CD14-positive monocyte (primary cell): ENCODE measurements around the gene RTN4R. TPM values are rescaled to one million over a fixed set of nuclear protein-coding genes. Genes with fewer than 3 reads are reported as not detected.

ENCODE experiments used
- DNase-seq, 3 donors: peaks; one replicate each; pipeline ENCODE4 v3.0.0-alpha.2; 2011 to 2022
- H2AFZ ChIP-seq: 2 replicates; pipeline ENCODE4 v1.6.0; 2012; ENCODE audit warnings: mild to moderate bottlenecking, low read depth, low read length, inconsistent platforms; ENCODE audit not compliant: insufficient read depth, poor library complexity, severe bottlenecking
- H3K27ac ChIP-seq, 2 donors: 1 replicate in 1 of 2; 2 replicates in 1 of 2; pipeline ENCODE4 v1.5.1; 2012 to 2013; ENCODE audit warnings: low read length in 2 of 2, control low read depth in 1 of 2, inconsistent platforms in 1 of 2, low read depth in 1 of 2, mild to moderate bottlenecking in 1 of 2
- H3K27me3 ChIP-seq, 2 donors: one replicate each; pipeline versions ENCODE4 v1.6.0 to v1.6.1; 2011 to 2013; ENCODE audit warnings: low read length in 2 of 2; ENCODE audit not compliant: control insufficient read depth in 2 of 2, insufficient read depth in 2 of 2
- H3K36me3 ChIP-seq, 2 donors: replicated peaks in 1 of 2; 1 replicate in 1 of 2; 2 replicates in 1 of 2; pipeline versions ENCODE4 v1.5.1 to v1.6.1; 2012 to 2013; ENCODE audit warnings: low read length in 2 of 2, control low read depth in 1 of 2, inconsistent platforms in 1 of 2, mild to moderate bottlenecking in 1 of 2; ENCODE audit not compliant: insufficient read depth in 2 of 2, control insufficient read depth in 1 of 2
- H3K4me1 ChIP-seq, 2 donors: 1 replicate in 1 of 2; 2 replicates in 1 of 2; pipeline versions ENCODE4 v1.5.1 to v1.6.1; 2012 to 2013; ENCODE audit warnings: low read length in 2 of 2, control low read depth in 1 of 2, inconsistent platforms in 1 of 2, mild to moderate bottlenecking in 1 of 2, moderate library complexity in 1 of 2; ENCODE audit not compliant: insufficient read depth in 2 of 2, control insufficient read depth in 1 of 2
- H3K4me2 ChIP-seq: replicated peaks from 2 replicates; pipeline ENCODE3; 2012; ENCODE audit warnings: low read length, moderate library complexity, mild to moderate bottlenecking; ENCODE audit not compliant: poor library complexity, severe bottlenecking; ENCODE audit errors: extremely low read depth
- H3K4me3 ChIP-seq, 3 experiments: fragments of 200-600 bp in 1 of 3; sonication (generic) in 1 of 3; replicated peaks in 1 of 3; 1 replicate in 2 of 3; 2 replicates in 1 of 3; pipeline ENCODE4 v1.5.1; 2011 to 2013; ENCODE audit warnings: low read length in 3 of 3, mild to moderate bottlenecking in 3 of 3, control low read depth in 2 of 3, low read depth in 2 of 3, inconsistent platforms in 1 of 3, moderate library complexity in 1 of 3
- H3K79me2 ChIP-seq: 2 replicates; pipeline ENCODE4 v1.6.0; 2012; ENCODE audit warnings: mild to moderate bottlenecking, control low read depth, inconsistent platforms, low read length, moderate library complexity; ENCODE audit not compliant: insufficient read depth
- H3K9ac ChIP-seq: 2 replicates; pipeline ENCODE4 v1.6.0; 2017; ENCODE audit warnings: low read length, mild to moderate bottlenecking; ENCODE audit not compliant: insufficient read depth, poor library complexity, severe bottlenecking
- H3K9me3 ChIP-seq, 2 donors: replicated peaks in 1 of 2; 1 replicate in 1 of 2; 2 replicates in 1 of 2; pipeline versions ENCODE4 v1.5.1 to v1.6.1; 2012 to 2013; ENCODE audit warnings: low read length in 2 of 2, control low read depth in 1 of 2; ENCODE audit not compliant: control insufficient read depth in 1 of 2, insufficient read depth in 1 of 2
- H4K20me1 ChIP-seq: 2 replicates; pipeline ENCODE4 v1.6.0; 2012; ENCODE audit warnings: mild to moderate bottlenecking, low read length, control low read depth, moderate library complexity; ENCODE audit not compliant: insufficient read depth
- H3K27ac Mint-ChIP-seq, 7 donors: one replicate each; pipeline ENCODE4 v1.8.0; 2020; ENCODE audit warnings: mild to moderate bottlenecking in 7 of 7, mixed read lengths in 7 of 7, moderate library complexity in 6 of 7, inconsistent platforms in 2 of 7
- H3K27me3 Mint-ChIP-seq, 3 donors: one replicate each; pipeline ENCODE4 v1.8.0; 2021 to 2022; ENCODE audit warnings: low read depth in 3 of 3, mild to moderate bottlenecking in 3 of 3, mixed read lengths in 3 of 3, moderate library complexity in 3 of 3, inconsistent platforms in 1 of 3
- H3K36me3 Mint-ChIP-seq, 2 donors: one replicate each; pipeline ENCODE4 v1.8.0; 2020; ENCODE audit warnings: mixed read lengths in 2 of 2, inconsistent platforms in 1 of 2, mild to moderate bottlenecking in 1 of 2
- H3K4me1 Mint-ChIP-seq: one replicate; pipeline ENCODE4 v1.8.0; 2020; ENCODE audit warnings: mild to moderate bottlenecking, mixed read lengths
- H3K4me3 Mint-ChIP-seq, 2 donors: one replicate each; pipeline ENCODE4 v1.8.0; 2020; ENCODE audit warnings: mild to moderate bottlenecking in 2 of 2, mixed read lengths in 2 of 2, moderate library complexity in 1 of 2
- H3K9me3 Mint-ChIP-seq, 7 donors: one replicate each; pipeline ENCODE4 v1.8.0; 2020 to 2022; ENCODE audit warnings: mixed read lengths in 7 of 7, mild to moderate bottlenecking in 6 of 7, moderate library complexity in 6 of 7, inconsistent platforms in 2 of 7
- WGBS: methylation state at CpG from one replicate; pipeline ENCODE4 v1.1.5; 2013; ENCODE audit warnings: missing lambda C conversion rate; ENCODE audit not compliant: insufficient coverage; 5-methylcytosine and 5-hydroxymethylcytosine counted together
- intact Hi-C, 2 donors: fragments of 100-400 bp; cut with micrococcal nuclease; formaldehyde crosslinking; loops; one replicate each; pipeline versions ENCODE4 v1.15.0 to v1.15.1; 2023
- polyA plus RNA-seq, 3 donors: library from polyadenylated mRNA; depleted of rRNA in 1 of 3; unstranded in 2 of 3; stranded (reverse) in 1 of 3; fragments of 300-500 nt in 2 of 3; fragments of >200 nt in 1 of 3; fragmentation: Illumina TruSeq in 2 of 3; gene quantifications; 1 replicate in 2 of 3; 2 replicates in 1 of 3; pipeline ENCODE4 v1.2.3, GENCODE V29; 2012 to 2021
- TF ChIP-seq, protein P1 (sequence below): fragments of 200-600 bp; IDR thresholded peaks from one replicate; pipeline ENCODE4 v1.8.0; 2022; ENCODE audit warnings: antibody characterized with exemption, mild to moderate bottlenecking

Gene RTN4R
- polyA plus RNA-seq, 3 donors = not detected

- intact Hi-C loops = no loop called here
- Histone ChIP-seq H3K27me3 (no peaks in the 10 kb centered on the region), H3K36me3 (no peaks in the 10 kb centered on the region), H3K79me2 (no peaks in the 10 kb centered on the region), H3K27ac (no peak overlapping the region), H2AFZ (no peak overlapping the region), H4K20me1 (no peaks in the 10 kb centered on the region), H3K4me1 (peaks cover 9 to 20% of the 10 kb centered on the region in 2 donors), H3K9me3 (no peaks in the 10 kb centered on the region), H3K4me3 (no peak overlapping the region), H3K4me2 (no peak overlapping the region), H3K9ac (no peak overlapping the region)
- H3K4me3 Mint-ChIP-seq = no peak overlapping the region
- H3K27me3 Mint-ChIP-seq = no peaks in the 10 kb centered on the region
- H3K9me3 Mint-ChIP-seq = no peaks in the 10 kb centered on the region
- TF ChIP-seq, protein P1, sequence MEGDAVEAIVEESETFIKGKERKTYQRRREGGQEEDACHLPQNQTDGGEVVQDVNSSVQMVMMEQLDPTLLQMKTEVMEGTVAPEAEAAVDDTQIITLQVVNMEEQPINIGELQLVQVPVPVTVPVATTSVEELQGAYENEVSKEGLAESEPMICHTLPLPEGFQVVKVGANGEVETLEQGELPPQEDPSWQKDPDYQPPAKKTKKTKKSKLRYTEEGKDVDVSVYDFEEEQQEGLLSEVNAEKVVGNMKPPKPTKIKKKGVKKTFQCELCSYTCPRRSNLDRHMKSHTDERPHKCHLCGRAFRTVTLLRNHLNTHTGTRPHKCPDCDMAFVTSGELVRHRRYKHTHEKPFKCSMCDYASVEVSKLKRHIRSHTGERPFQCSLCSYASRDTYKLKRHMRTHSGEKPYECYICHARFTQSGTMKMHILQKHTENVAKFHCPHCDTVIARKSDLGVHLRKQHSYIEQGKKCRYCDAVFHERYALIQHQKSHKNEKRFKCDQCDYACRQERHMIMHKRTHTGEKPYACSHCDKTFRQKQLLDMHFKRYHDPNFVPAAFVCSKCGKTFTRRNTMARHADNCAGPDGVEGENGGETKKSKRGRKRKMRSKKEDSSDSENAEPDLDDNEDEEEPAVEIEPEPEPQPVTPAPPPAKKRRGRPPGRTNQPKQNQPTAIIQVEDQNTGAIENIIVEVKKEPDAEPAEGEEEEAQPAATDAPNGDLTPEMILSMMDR = no peak
- no peak for DNase-seq
- H3K36me3 Mint-ChIP-seq = no peaks in the 10 kb centered on the region
- H3K27ac Mint-ChIP-seq = no peak overlapping the region
- WGBS = 57% methylated on average over 13 of the region's 16 CpGs
- H3K4me1 Mint-ChIP-seq = peaks cover 21% of the 10 kb centered on the region
Observed at GRCh38 chr22:20247010-20247505, 21.1 kb downstream of the RTN4R start.

DNA sequence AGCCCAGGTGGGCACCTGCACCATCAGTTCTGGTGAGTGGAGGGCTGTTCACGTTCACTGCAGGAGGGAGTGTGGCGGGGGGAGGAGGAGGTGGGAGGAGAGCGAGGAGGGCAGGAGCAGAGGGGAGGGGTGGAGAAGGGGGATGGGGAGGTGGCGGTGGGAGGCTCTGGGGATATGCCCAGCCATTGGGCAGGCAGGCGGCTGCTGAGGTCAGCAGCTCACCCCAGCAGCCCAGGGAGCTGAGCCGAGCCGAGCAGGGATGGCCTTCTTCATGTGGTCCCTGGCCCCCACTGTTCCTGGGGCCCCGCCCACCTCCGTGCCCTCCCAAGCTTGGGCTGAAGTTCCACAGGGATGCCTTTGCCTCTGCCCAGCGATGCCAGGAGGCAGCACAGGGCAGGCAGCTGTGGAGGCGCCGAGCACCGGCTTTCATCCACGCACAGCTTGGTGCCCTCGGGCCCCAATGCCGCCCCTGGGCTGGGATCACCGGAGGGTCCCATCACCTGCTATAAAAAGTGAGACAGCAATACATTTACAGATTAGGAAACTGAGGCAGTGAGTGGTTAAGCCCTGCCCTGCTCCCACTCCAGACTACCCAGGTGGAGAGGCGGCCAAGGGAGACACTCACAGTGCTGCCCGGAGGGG is 21.6 kb downstream of the RTN4R start:
- no peak for DNase-seq
- H3K79me2 ChIP-seq = no peaks in the 10 kb centered on the region
- TF ChIP-seq, protein P1 = no peak
- no peaks in the 10 kb centered on the region for H3K9me3 Mint-ChIP-seq
- H3K27me3 Mint-ChIP-seq = no peaks in the 10 kb centered on the region
- intact Hi-C loops = no loop called here
- H3K4me3 Mint-ChIP-seq = no peak overlapping the region
- no peaks in the 10 kb centered on the region for H3K27me3 ChIP-seq
- no peaks in the 10 kb centered on the region for H3K36me3 Mint-ChIP-seq
- H3K4me1 ChIP-seq = peaks cover 9 to 20% of the 10 kb centered on the region in 2 donors
- no peak overlapping the region for H3K4me3 ChIP-seq
- H4K20me1 ChIP-seq = no peaks in the 10 kb centered on the region
- H2AFZ ChIP-seq = no peak overlapping the region
- 91% methylated on average over 14 of the region's 19 CpGs for WGBS
- no peaks in the 10 kb centered on the region for H3K9me3 ChIP-seq
- no peak overlapping the region for H3K9ac ChIP-seq
- H3K4me1 Mint-ChIP-seq = peaks cover 21% of the 10 kb centered on the region
- no peak overlapping the region for H3K27ac ChIP-seq
- no peak overlapping the region for H3K27ac Mint-ChIP-seq
- H3K4me2 ChIP-seq = no peak overlapping the region
- no peaks in the 10 kb centered on the region for H3K36me3 ChIP-seq
